HCT116 (cell line): ENCODE data around the gene ATRAID. TPM values are rescaled to one million over a fixed set of nuclear protein-coding genes. Genes with fewer than 3 reads are reported as not detected.

Source experiments
- ATAC-seq: fragments of 200-7000 bp; cut with Tn5 transposase; 2 replicates; pipeline ENCODE4 v1.9.1; 2020; ENCODE audit warnings: mild to moderate bottlenecking, moderate library complexity
- BruUV-seq: library from RNA; stranded (reverse); fragments of 400-500 nt; replicated peaks from 2 replicates; lab custom pipeline; 2021; lab: Mats Ljungman, UMichigan
- CTCF ChIA-PET: fragments of 300-600 bp; sonication (Branson Sonifier 250); formaldehyde crosslinking; loops from one replicate; lab custom pipeline; 2021; ENCODE audit warnings: antibody characterized with exemption; lab: Charles Lee
- POLR2A ChIA-PET: fragments of 300-600, 350-600 bp; sonication (Branson Sonifier 250); formaldehyde crosslinking; loops from one replicate; lab custom pipeline; 2021; ENCODE audit warnings: antibody characterized with exemption; lab: Charles Lee
- RAD21 ChIA-PET, 2 experiments: fragments of 300-600 bp; sonication (Branson Sonifier 250); formaldehyde crosslinking; loops; one replicate each; lab custom pipeline; 2023; ENCODE audit warnings: low total read pairs in 2 of 2; ENCODE audit not compliant: uncharacterized antibody in 2 of 2, unreplicated experiment in 2 of 2, low non-redundant PET in 1 of 2; lab: Charles Lee
- DNase-seq: peaks from one replicate; pipeline ENCODE4 v3.0.0-alpha.2; 2010; ENCODE audit warnings: low read depth, low spot score
- H2AFZ ChIP-seq: fragments of 200-600 bp; shearing (Covaris generic), sonication (generic); 2 replicates; pipeline ENCODE4 v1.6.1; 2017; ENCODE audit warnings: low read depth, mixed run types, mixed read lengths, antibody characterized with exemption, low read length; ENCODE audit not compliant: poor library complexity, severe bottlenecking
- H3K27ac ChIP-seq: 2 replicates; pipeline ENCODE4 v1.5.1; 2012; ENCODE audit warnings: low read depth, low read length
- H3K27me3 ChIP-seq: fragments of 200-600 bp; sonication (generic); 2 replicates; pipeline ENCODE4 v1.6.1; 2016; ENCODE audit warnings: mixed run types, low read length, mixed read lengths; ENCODE audit not compliant: insufficient read depth
- H3K36me3 ChIP-seq, 2 experiments: fragments of 200-500 bp in 1 of 2; fragments of 200-600 bp in 1 of 2; sonication (Bioruptor generic) in 1 of 2; sonication (generic) in 1 of 2; 2 replicates each; pipeline versions ENCODE4 v1.5.1 to v1.6.1; 2014 to 2016; ENCODE audit warnings: low read length in 2 of 2, inconsistent platforms in 1 of 2, mixed read lengths in 1 of 2, mixed run types in 1 of 2; ENCODE audit not compliant: insufficient read depth in 2 of 2, control insufficient read depth in 1 of 2
- H3K4me1 ChIP-seq, 2 experiments: fragments of 200-600 bp in 1 of 2; sonication (generic) in 1 of 2; 2 replicates each; pipeline versions ENCODE4 v1.5.1 to v1.6.1; 2012 to 2017; ENCODE audit warnings: low read length in 2 of 2, inconsistent platforms in 1 of 2, mild to moderate bottlenecking in 1 of 2, mixed read lengths in 1 of 2, mixed run types in 1 of 2, moderate library complexity in 1 of 2; ENCODE audit not compliant: insufficient read depth in 2 of 2, control insufficient read depth in 1 of 2
- H3K4me2 ChIP-seq: fragments of 200-600 bp; sonication (generic); 2 replicates; pipeline ENCODE4 v1.6.1; 2017; ENCODE audit warnings: mixed run types, low read length, mixed read lengths
- H3K4me3 ChIP-seq, 2 experiments: fragments of 200-600 bp in 1 of 2; sonication (generic) in 1 of 2; replicated peaks in 1 of 2; 2 replicates each; pipeline ENCODE4 v1.5.1; 2011 to 2016; ENCODE audit warnings: low read length in 2 of 2, control low read depth in 1 of 2, low read depth in 1 of 2, mild to moderate bottlenecking in 1 of 2, mixed read lengths in 1 of 2, mixed run types in 1 of 2
- H3K79me2 ChIP-seq: fragments of 200-600 bp; sonication (generic); 2 replicates; pipeline ENCODE4 v1.6.1; 2017; ENCODE audit warnings: mild to moderate bottlenecking, mixed run types, low read length, moderate library complexity, mixed read lengths; ENCODE audit not compliant: insufficient read depth
- H3K9ac ChIP-seq: fragments of 200-600 bp; sonication (generic); 2 replicates; pipeline ENCODE4 v1.6.1; 2016; ENCODE audit warnings: low read length, mixed read lengths
- H3K9me2 ChIP-seq: fragments of 200-600 bp; sonication (generic), shearing (Covaris generic); 2 replicates; pipeline ENCODE4 v1.6.1; 2017; ENCODE audit warnings: mixed run types, mild to moderate bottlenecking, moderate library complexity; ENCODE audit not compliant: insufficient read depth
- H3K9me3 ChIP-seq, 2 experiments: fragments of 200-500 bp in 1 of 2; fragments of 200-600 bp in 1 of 2; sonication (Bioruptor generic) in 1 of 2; sonication (generic) in 1 of 2; 2 replicates each; pipeline ENCODE4 v1.6.1; 2014 to 2017; ENCODE audit warnings: low read length in 2 of 2, mixed read lengths in 2 of 2, inconsistent platforms in 1 of 2, low read depth in 1 of 2, mild to moderate bottlenecking in 1 of 2, mixed run types in 1 of 2, moderate library complexity in 1 of 2; ENCODE audit not compliant: control insufficient read depth in 1 of 2, insufficient read depth in 1 of 2
- H4K20me1 ChIP-seq: fragments of 200-600 bp; sonication (generic), shearing (Covaris generic); 2 replicates; pipeline ENCODE4 v1.6.1; 2017; ENCODE audit warnings: mixed run types, mild to moderate bottlenecking, moderate library complexity; ENCODE audit not compliant: insufficient read depth
- ELF1 ChIP-seq: IDR thresholded peaks from 2 replicates; pipeline ENCODE4 v1.6.1; 2012; ENCODE audit warnings: low read depth, borderline replicate concordance
- FOSL1 ChIP-seq: IDR thresholded peaks from 2 replicates; pipeline ENCODE4 v1.6.1; 2012; ENCODE audit warnings: low read depth
- JUND ChIP-seq: IDR thresholded peaks from 2 replicates; pipeline ENCODE4 v1.6.1; 2012
- POLR2AphosphoS5 ChIP-seq: IDR thresholded peaks from 2 replicates; pipeline ENCODE4 v1.6.1; 2011; ENCODE audit warnings: mild to moderate bottlenecking, low read depth, low read length, moderate library complexity
- SRF ChIP-seq: IDR thresholded peaks from 2 replicates; pipeline ENCODE4 v1.6.1; 2012; ENCODE audit warnings: low read depth
- intact Hi-C: fragments of 100-400 bp; cut with micrococcal nuclease; formaldehyde crosslinking; loops from 2 replicates; pipeline ENCODE4 v1.10.0; 2022
- total RNA-seq: library from RNA; stranded (reverse); gene quantifications from one replicate; pipeline ENCODE4 v1.2.1, GENCODE V29; 2021; ENCODE audit not compliant: unreplicated experiment
- TF ChIP-seq, protein P1 (sequence below): IDR thresholded peaks from 2 replicates; pipeline ENCODE4 v1.6.1; 2012; ENCODE audit warnings: low read depth

ATRAID gene
- total RNA-seq, 1 experiment from 2014 or later = 93.6 TPM

- no peak overlapping the region for H3K4me3 ChIP-seq
- TF ChIP-seq, protein P1, sequence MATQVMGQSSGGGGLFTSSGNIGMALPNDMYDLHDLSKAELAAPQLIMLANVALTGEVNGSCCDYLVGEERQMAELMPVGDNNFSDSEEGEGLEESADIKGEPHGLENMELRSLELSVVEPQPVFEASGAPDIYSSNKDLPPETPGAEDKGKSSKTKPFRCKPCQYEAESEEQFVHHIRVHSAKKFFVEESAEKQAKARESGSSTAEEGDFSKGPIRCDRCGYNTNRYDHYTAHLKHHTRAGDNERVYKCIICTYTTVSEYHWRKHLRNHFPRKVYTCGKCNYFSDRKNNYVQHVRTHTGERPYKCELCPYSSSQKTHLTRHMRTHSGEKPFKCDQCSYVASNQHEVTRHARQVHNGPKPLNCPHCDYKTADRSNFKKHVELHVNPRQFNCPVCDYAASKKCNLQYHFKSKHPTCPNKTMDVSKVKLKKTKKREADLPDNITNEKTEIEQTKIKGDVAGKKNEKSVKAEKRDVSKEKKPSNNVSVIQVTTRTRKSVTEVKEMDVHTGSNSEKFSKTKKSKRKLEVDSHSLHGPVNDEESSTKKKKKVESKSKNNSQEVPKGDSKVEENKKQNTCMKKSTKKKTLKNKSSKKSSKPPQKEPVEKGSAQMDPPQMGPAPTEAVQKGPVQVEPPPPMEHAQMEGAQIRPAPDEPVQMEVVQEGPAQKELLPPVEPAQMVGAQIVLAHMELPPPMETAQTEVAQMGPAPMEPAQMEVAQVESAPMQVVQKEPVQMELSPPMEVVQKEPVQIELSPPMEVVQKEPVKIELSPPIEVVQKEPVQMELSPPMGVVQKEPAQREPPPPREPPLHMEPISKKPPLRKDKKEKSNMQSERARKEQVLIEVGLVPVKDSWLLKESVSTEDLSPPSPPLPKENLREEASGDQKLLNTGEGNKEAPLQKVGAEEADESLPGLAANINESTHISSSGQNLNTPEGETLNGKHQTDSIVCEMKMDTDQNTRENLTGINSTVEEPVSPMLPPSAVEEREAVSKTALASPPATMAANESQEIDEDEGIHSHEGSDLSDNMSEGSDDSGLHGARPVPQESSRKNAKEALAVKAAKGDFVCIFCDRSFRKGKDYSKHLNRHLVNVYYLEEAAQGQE = no peak
- TF ChIP-seq SRF = no peak
- TF ChIP-seq POLR2AphosphoS5 = 0 out of 2 replicates have a peak, but pooled peaks have one; percentile 16
- TF ChIP-seq, all 23 proteins: peak for 1
- H3K36me3 ChIP-seq = peaks cover 20 to 41% of the 10 kb centered on the region in 2 experiments; a peak in 3 of 4 replicates
- no TSS peak for BruUV-seq
- no peaks in the 10 kb centered on the region for H3K79me2 ChIP-seq
- no peak overlapping the region for H3K9ac ChIP-seq
- peaks cover 0 to 4% of the 10 kb centered on the region in 2 experiments; a peak in 2 of 4 replicates for H3K4me1 ChIP-seq
- H3K27ac ChIP-seq = no peak overlapping the region
- DNase-seq = no peak
- H3K9me2 ChIP-seq = no peaks in the 10 kb centered on the region
- intact Hi-C loops = no loop called here
- ChIA-PET CTCF (no interaction called here), POLR2A (no interaction called here), RAD21 (no interaction called here)
- no peak overlapping the region for H2AFZ ChIP-seq
- ATAC-seq = no peak
- H3K27me3 ChIP-seq = no peaks in the 10 kb centered on the region
- no peaks in the 10 kb centered on the region for H4K20me1 ChIP-seq
- H3K9me3 ChIP-seq = no peaks in the 10 kb centered on the region
- H3K4me2 ChIP-seq = no peak overlapping the region
These were observed 33.3 kb downstream of the ATRAID start for GRCh38 chr2:27245116-27245515.

- DNase-seq (no peak), ATAC-seq (no peak)
- Histone ChIP-seq H4K20me1 (no peaks in the 10 kb centered on the region), H3K9ac (no peak overlapping the region), H3K9me3 (no peaks in the 10 kb centered on the region), H3K27me3 (no peaks in the 10 kb centered on the region), H3K79me2 (no peaks in the 10 kb centered on the region), H3K4me2 (no peak overlapping the region), H3K27ac (no peak overlapping the region), H2AFZ (no peak overlapping the region), H3K36me3 (peaks cover 19 to 36% of the 10 kb centered on the region in 2 experiments; a peak in 3 of 4 replicates), H3K4me3 (no peak overlapping the region), H3K9me2 (no peaks in the 10 kb centered on the region), H3K4me1 (peaks cover 0 to 9% of the 10 kb centered on the region in 2 experiments; a peak in 2 of 4 replicates)
- ChIA-PET POLR2A (no interaction called here), CTCF (no interaction called here), RAD21 (no interaction called here)
- no peak for TF ChIP-seq FOSL1
- no peak for TF ChIP-seq ELF1
- no peak for TF ChIP-seq JUND
- BruUV-seq = TSS peak; percentile 24
- intact Hi-C loops = no loop called here
These were observed 33.8 kb downstream of the ATRAID start for GRCh38 chr2:27245626-27246025.
